SHP77 treated with DMSO at 0.1 percent for 48 hours (cell line): ENCODE data around the gene MAP3K2.

ENCODE experiments used
- DNase-seq: peaks from one replicate; lab custom pipeline; 2025; lab: John Stamatoyannopoulos, UW

MAP3K2 gene

GRCh38 chr2:127347734-127348392, 39.9 kb downstream of the MAP3K2 start:
- no peak for DNase-seq

DNA sequence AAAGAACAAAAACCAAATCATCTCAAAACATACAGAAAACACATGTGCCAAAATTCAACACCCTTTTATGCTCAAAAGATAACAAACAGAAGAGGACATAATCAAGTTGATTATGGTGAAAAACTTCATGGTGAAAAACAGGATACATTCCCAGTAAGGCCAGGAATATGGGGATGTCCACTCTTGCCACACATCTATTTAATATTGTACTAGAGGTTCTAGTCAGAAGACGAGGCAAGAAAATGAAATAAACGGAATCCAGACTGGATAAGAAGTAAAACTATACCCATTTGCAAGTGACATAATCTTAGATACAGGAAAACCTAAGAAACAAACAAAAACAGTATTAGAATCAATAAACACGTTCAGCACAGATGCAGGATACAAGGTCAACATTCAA, 40.8 kb downstream of the MAP3K2 start:
- DNase-seq: no peak

DNA sequence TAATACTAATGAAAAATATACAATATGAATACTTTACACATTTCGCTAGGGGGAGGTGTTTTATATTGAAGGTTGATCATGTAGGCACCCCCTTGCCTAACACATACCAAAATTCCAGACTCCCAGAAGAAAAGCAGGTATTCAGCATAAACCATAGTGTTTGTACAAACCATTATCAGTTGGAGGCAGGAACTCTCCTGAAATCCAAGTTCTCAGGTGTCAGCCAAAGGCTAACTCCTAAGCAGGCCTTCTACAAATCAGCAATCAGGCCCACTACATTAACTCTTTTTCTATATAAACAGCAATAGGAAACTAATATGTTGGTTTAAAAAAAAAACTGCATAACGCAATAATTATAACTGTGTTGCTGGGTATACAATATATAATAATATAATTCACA, 44.5 kb downstream of the MAP3K2 start:
- DNase-seq: no peak

DNA sequence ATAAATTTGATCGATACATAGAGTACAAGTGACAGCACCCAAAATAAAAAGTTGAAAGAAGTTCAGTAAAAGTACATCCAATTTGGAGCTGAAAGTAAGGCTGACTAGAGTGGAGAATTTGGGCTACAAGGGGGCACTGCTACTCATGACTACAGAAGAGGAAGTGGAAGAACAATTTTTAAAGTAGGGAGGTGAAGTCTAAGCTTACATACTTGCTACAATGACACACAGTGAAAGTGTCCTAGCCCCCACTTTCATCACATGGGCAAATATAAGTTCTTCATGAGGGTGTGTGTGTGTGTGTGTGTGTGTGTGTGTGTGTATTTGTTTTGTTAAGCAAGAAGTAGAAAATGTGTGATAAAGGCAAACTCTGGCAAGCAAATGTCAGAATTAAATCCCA, 45.7 kb downstream of the MAP3K2 start:
- DNase-seq: no peak

DNA sequence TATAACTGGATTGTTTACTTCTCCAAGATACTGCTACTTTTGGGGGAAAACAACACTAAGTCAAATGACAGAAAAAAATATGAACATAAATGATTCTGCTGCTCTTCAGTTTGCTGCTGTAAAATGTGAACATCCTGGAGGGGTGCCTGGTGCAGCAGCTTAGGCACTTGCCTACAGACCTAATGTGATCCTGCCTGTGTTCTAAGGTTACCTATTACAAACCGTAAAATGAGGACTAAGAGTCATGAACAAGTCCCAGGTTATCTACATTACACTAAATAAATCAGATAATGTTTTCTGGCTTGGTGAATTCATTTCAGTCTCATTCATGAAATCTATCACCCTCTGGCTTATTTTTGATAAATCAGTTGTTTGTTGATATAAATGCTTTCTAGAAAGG, 55.4 kb downstream of the MAP3K2 start:
- no peak for DNase-seq

- DNase-seq: no peak
Observed at GRCh38 chr2:127330753-127331152, 57.0 kb downstream of the MAP3K2 start.

GRCh38 chr2:127326289-127326945, 61.4 kb downstream of the MAP3K2 start:
- no peak for DNase-seq

DNA sequence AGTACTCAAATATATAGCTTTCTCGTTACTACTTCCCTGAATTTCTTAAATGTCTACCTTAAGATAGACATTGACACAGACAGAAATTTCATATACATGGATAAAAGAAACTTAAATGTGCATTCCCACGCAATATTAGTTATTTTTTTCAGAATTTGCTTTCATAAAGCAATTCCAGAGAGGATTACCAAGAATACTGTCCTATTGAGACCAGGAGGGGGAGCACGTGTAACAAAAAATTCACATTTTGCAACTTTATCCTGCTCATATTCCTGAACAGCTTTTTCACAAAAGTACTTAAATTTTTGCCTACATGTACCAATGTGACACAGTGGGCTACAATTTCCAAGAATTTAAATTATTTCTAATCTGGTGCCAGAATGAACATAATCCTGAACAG, 63.1 kb downstream of the MAP3K2 start:
- no peak for DNase-seq

GRCh38 chr2:127321303-127321702, 66.5 kb downstream of the MAP3K2 start:
- DNase-seq: no peak

- no peak for DNase-seq
Observed at GRCh38 chr2:127320586-127321275, 67.0 kb downstream of the MAP3K2 start.

GRCh38 chr2:127320067-127320466, 67.7 kb downstream of the MAP3K2 start:
- DNase-seq: no peak

GRCh38 chr2:127314193-127314988, 73.4 kb downstream of the MAP3K2 start:
- no peak for DNase-seq

DNA sequence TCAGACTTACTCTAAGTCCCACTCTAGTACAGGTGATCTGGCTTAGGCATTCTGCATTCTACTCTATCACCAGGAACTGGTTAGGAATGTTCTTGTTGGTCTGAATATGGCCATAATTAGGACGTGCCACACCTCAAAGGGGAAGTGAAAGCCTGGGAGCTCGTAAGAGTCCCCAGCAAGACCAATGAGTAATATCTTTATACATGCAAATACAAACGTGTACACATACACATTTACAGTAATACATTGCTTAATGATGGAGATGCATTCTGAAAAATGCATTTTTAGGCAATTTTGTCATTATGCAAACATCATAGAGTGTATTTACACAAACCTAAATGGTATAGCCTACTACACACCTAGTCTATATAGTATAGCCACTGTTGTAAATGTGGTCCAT, 74.4 kb downstream of the MAP3K2 start:
- DNase-seq: no peak

DNA sequence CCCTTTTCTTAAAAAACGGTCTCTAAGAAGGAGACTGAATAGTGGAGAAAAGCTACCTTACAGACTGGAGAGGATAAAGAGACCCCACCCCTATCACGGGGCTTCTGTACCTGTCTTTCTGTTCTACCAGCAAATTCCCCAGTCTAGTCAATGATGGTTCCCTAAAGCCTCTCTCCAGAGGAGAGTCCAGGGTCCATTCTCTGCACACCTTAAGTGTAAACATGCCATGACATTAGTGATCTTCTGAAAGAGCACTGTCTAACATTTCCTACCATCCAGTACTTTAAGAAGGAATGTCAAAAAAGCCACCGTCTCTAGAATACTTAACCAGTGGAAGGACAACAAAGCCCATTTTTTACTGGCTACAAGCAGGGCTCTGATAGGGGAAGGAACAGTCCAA, 76.8 kb downstream of the MAP3K2 start:
- DNase-seq: no peak

DNA sequence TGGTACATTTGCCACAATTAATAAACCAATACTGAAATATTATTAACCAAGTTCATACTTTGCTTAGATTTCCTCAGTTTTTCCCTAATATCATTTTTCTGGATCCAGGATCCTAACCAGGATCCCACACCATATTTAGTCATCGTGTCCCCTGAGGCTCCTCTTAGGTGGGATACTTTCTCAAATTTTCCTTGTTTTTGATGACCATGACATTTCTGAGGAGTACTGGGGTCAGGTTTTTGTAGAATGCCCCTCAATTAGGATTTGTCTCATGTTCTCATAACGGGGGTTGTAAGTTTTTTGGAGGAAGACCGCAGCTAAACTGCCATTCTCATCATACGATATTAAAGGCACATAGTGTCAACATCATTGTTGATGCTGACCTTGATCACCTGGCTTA, 78.3 kb downstream of the MAP3K2 start:
- no peak for DNase-seq

- no peak for DNase-seq
Observed at GRCh38 chr2:127308586-127309138, 79.1 kb downstream of the MAP3K2 start.

GRCh38 chr2:127305990-127306585, 81.7 kb downstream of the MAP3K2 start:
- DNase-seq: no peak

DNA sequence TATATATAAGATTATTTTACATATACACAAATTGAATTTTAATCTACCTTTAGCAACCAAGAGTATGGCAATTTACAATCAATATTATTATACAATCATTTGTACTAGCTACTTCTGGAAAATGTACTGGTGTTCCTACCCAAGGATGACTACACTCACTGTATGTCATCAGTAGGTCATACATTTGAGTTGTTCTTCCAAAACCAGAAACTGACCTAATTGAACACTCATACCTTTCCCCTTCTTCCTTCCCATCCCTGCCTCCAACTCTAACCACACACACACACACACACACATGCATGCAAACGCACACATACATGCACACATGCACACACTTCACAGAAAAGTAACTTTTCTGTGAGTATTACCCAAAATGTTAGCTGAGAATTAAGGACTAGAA, 85.6 kb downstream of the MAP3K2 start:
- no peak for DNase-seq

GRCh38 chr2:127293748-127294562, 93.8 kb downstream of the MAP3K2 start, which contains the start of gene ERCC3:
Gene ERCC3 (minus strand): TSS chr2:127294144. CDS start chr2:127294081, 63 bp downstream.
- DNase-seq: peak; percentile 47

DNA sequence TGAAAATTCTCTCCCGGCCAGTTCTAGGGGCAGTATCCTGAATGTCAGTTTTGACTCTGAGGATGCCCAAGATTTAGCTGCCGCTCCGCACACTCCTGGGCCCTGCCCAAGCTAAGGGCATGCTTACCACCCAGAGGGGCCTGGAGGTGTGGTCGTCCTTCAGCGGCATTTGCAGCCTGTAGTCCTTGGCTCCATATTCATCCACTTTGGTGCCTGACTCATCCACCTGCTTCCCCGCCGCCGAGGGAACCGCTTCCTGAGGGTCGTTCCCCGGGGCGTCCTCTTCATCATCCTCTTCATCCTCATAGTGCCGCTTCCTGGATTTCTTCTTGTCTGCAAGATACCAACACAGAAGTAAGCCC, 94.4 kb downstream of the MAP3K2 start:
- no peak for DNase-seq

DNA sequence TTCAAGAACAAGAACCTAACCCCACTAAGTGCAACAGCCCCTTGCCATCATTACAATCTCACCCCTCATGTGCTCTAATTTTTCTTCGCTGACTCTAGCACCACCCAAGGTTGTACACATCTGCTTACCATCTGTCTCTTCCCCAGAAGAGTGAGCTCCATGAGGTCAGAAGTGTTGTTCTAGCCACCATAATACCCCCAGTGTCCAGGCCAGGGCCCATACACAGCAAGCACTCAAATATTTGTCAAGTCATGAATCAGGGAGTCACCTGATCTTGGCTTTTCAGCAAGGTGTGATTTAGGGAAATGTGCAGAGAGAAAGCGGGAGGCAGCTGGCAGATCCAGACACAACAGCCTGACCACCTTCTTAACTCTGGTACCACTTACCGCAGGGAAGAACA, 99.5 kb downstream of the MAP3K2 start:
- DNase-seq: no peak
